ENCODE results near the gene SYNJ2.

The SYNJ2 gene

GRCh38 chr6:158018041-158018771, 36.5 kb downstream of the SYNJ2 start:
- Histone ChIP-seq H3K27ac (ENCODE audit: low read length) (no peak overlapping the region), H3K79me2 (ENCODE audit: insufficient read depth, low read length) (peaks cover 33% of the 10 kb centered on the region), H3K27me3 (ENCODE audit: insufficient read depth, low read length, poor library complexity) (no peaks in the 10 kb centered on the region), H3K4me3 (ENCODE audit: low read depth in 1 of 2, low read length in 2 of 2) (no peak overlapping the region), H3K9ac (ENCODE audit: low read depth, low read length) (no peak overlapping the region), H4K20me1 (ENCODE audit: insufficient read depth, low read length) (peaks cover 28% of the 10 kb centered on the region; the same call in 1 of the 2 replicates), H3K4me2 (ENCODE audit: insufficient read depth, low read length) (no peak overlapping the region), H3K9me3 (ENCODE audit: insufficient read depth, low read length, severe bottlenecking) (no peaks in the 10 kb centered on the region), H2AFZ (ENCODE audit: low read depth, low read length) (no peak overlapping the region), H3K4me1 (ENCODE audit: insufficient read depth, low read length) (peaks cover 19% of the 10 kb centered on the region), H3K36me3 (ENCODE audit: insufficient read depth, low read length) (peaks cover 38% of the 10 kb centered on the region)
- ATAC-seq (ENCODE audit: insufficient read depth, low read depth), result no peak
- no peak for DNase-seq
- TF ChIP-seq CTCF (IDR thresholded peaks at IDR 0.05; ENCODE audit: borderline replicate concordance, extremely low read depth, low read length, poor library complexity, severe bottlenecking) (no peak), EZH2 (IDR thresholded peaks at IDR 0.05; ENCODE audit: borderline replicate concordance, low read depth, low read length, severe bottlenecking) (no peak)

- H3K36me3 ChIP-seq (ENCODE audit: insufficient read depth, low read length), result peaks cover 38% of the 10 kb centered on the region
- no peak overlapping the region for H2AFZ ChIP-seq (ENCODE audit: low read depth, low read length)
- H3K4me1 ChIP-seq (ENCODE audit: insufficient read depth, low read length), result peaks cover 14% of the 10 kb centered on the region
- no peaks in the 10 kb centered on the region for H3K9me3 ChIP-seq (ENCODE audit: insufficient read depth, low read length, severe bottlenecking)
- H4K20me1 ChIP-seq (ENCODE audit: insufficient read depth, low read length), result peaks cover 24% of the 10 kb centered on the region; the same call in 1 of the 2 replicates
- H3K4me2 ChIP-seq (ENCODE audit: insufficient read depth, low read length), result no peak overlapping the region
- no peaks in the 10 kb centered on the region for H3K27me3 ChIP-seq (ENCODE audit: insufficient read depth, low read length, poor library complexity)
- H3K9ac ChIP-seq (ENCODE audit: low read depth, low read length), result no peak overlapping the region
- no peak for ATAC-seq (ENCODE audit: insufficient read depth, low read depth)
- no peak overlapping the region for H3K4me3 ChIP-seq (ENCODE audit: low read depth in 1 of 2, low read length in 2 of 2)
- peaks cover 27% of the 10 kb centered on the region for H3K79me2 ChIP-seq (ENCODE audit: insufficient read depth, low read length)
- no peak for DNase-seq
- TF ChIP-seq CTCF (IDR thresholded peaks at IDR 0.05; ENCODE audit: borderline replicate concordance, extremely low read depth, low read length, poor library complexity, severe bottlenecking) (no peak), EZH2 (IDR thresholded peaks at IDR 0.05; ENCODE audit: borderline replicate concordance, low read depth, low read length, severe bottlenecking) (no peak)
- H3K27ac ChIP-seq (ENCODE audit: low read length), result peak overlapping the region; percentile 33
Measured at GRCh38 chr6:158018851-158019361, 37.2 kb downstream of the SYNJ2 start.

GRCh38 chr6:158019416-158019815, 37.8 kb downstream of the SYNJ2 start:
- Histone ChIP-seq H2AFZ (ENCODE audit: low read depth, low read length) (no peak overlapping the region), H3K4me2 (ENCODE audit: insufficient read depth, low read length) (no peak overlapping the region), H3K27ac (ENCODE audit: low read length) (peak overlapping the region; percentile 33)

More at GRCh38 chr6:158019416-158019815, 37.8 kb downstream of the SYNJ2 start:
- H3K9me3 ChIP-seq (ENCODE audit: insufficient read depth, low read length, severe bottlenecking), result no peaks in the 10 kb centered on the region
- H3K4me3 ChIP-seq (ENCODE audit: low read depth in 1 of 2, low read length in 2 of 2), result no peak overlapping the region
- DNase-seq (no peak), ATAC-seq (ENCODE audit: insufficient read depth, low read depth) (no peak)
- no peak for TF ChIP-seq EZH2 (IDR thresholded peaks at IDR 0.05; ENCODE audit: borderline replicate concordance, low read depth, low read length, severe bottlenecking)
- no peak for TF ChIP-seq CTCF (IDR thresholded peaks at IDR 0.05; ENCODE audit: borderline replicate concordance, extremely low read depth, low read length, poor library complexity, severe bottlenecking)
- H3K4me1 ChIP-seq (ENCODE audit: insufficient read depth, low read length), result peaks cover 11% of the 10 kb centered on the region
- peaks cover 24% of the 10 kb centered on the region; the same call in 1 of the 2 replicates for H4K20me1 ChIP-seq (ENCODE audit: insufficient read depth, low read length)
- H3K79me2 ChIP-seq (ENCODE audit: insufficient read depth, low read length), result peaks cover 23% of the 10 kb centered on the region
- no peaks in the 10 kb centered on the region for H3K27me3 ChIP-seq (ENCODE audit: insufficient read depth, low read length, poor library complexity)
- H3K9ac ChIP-seq (ENCODE audit: low read depth, low read length), result no peak overlapping the region
- H3K36me3 ChIP-seq (ENCODE audit: insufficient read depth, low read length), result peaks cover 38% of the 10 kb centered on the region
